ENCODE results near the gene JPH2.

Gene JPH2

DNA sequence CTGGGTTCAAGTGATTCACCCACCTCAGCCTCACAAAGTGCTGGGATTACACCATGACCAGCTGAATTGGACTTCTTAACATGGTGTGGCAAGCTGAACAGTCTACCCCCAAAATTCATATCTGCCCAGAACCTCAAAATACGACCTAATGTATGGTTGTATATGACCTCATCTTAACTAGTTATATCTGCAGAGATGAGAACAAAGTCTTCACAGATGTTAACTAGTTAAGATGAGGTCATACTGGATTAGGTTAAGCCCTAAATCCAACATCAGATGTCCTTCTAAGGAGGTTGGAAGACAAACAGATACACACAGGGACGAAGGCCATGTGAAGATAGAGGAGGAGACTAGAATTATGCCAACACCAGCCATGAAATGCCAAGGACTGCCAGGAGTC is 102.5 kb downstream of the JPH2 start:
- DNase-seq (ENCODE audit: low read depth): no peak
- H3K4me3 ChIP-seq (ENCODE audit: low read depth, low read length): no peak overlapping the region
- TF ChIP-seq POLR2A (IDR thresholded peaks at IDR 0.05; ENCODE audit: extremely low read depth, insufficient read length): no peak
- TF ChIP-seq, protein P1, sequence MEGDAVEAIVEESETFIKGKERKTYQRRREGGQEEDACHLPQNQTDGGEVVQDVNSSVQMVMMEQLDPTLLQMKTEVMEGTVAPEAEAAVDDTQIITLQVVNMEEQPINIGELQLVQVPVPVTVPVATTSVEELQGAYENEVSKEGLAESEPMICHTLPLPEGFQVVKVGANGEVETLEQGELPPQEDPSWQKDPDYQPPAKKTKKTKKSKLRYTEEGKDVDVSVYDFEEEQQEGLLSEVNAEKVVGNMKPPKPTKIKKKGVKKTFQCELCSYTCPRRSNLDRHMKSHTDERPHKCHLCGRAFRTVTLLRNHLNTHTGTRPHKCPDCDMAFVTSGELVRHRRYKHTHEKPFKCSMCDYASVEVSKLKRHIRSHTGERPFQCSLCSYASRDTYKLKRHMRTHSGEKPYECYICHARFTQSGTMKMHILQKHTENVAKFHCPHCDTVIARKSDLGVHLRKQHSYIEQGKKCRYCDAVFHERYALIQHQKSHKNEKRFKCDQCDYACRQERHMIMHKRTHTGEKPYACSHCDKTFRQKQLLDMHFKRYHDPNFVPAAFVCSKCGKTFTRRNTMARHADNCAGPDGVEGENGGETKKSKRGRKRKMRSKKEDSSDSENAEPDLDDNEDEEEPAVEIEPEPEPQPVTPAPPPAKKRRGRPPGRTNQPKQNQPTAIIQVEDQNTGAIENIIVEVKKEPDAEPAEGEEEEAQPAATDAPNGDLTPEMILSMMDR (IDR thresholded peaks at IDR 0.05; ENCODE audit: low read depth, low read length): no peak
- TF ChIP-seq, protein P2, sequence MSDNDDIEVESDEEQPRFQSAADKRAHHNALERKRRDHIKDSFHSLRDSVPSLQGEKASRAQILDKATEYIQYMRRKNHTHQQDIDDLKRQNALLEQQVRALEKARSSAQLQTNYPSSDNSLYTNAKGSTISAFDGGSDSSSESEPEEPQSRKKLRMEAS (IDR thresholded peaks at IDR 0.05; ENCODE audit: low read depth, low read length): no peak
- TF ChIP-seq MYC (IDR thresholded peaks at IDR 0.05; ENCODE audit: low read depth, low read length): no peak

DNA sequence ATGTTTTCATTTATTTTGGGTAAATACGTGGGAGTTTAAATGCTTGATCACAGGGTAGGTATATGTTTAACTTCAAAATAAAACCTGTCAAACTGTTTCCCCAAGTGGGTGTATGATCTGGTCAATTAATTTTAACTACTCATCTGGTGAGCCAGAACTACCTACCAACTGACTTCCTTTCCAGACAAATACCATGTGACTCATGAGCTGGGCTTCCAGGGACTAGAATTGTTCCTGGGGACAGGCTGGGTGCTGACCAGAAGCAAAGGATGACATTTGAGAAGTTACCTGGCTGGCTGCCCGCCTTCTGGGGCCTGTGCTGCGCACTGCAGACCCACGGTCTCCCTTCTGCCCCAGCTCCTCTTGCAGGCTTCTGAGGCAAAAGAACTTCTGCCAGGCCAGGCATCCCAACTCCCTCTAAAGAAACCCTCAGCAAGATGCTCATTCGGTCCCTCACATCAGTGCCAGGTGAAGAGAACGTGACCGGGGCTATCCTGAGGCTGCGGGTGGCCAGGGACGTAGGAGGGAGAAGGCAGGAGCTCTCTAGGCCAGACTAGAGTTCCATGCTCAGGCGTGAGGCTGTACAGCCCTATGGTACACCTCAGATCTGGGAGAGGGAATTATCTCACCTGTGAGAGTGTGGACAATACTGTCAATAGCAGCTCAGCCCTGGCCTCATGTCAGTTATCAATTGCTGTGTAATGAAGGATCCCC is 103.6 kb downstream of the JPH2 start:
- H3K4me3 ChIP-seq (ENCODE audit: low read depth, low read length): no peak overlapping the region
- DNase-seq (ENCODE audit: low read depth): no peak
- no peak for TF ChIP-seq MYC (IDR thresholded peaks at IDR 0.05; ENCODE audit: low read depth, low read length)
- TF ChIP-seq, protein P2 (IDR thresholded peaks at IDR 0.05; ENCODE audit: low read depth, low read length): no peak
- TF ChIP-seq, protein P1 (IDR thresholded peaks at IDR 0.05; ENCODE audit: low read depth, low read length): no peak

DNA sequence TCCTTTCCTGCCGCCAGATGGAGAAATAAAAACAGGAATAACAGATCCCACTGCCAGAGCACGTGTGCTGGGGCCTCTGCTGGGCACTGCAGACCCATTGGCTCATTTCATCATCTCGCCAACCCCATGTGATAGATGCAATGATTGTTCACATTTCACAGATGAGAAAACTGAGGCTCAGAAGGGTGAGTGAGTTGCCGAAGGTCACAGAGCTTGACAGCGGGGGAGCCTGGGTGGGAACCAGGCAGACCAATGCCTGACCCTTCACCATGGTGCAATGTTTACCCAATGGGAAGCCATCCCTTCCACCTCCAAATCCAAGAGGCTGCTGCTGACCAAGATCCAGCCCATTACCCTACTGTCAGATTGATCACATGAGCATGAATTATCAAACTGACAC is 105.1 kb downstream of the JPH2 start:
- DNase-seq (ENCODE audit: low read depth): no peak
- no peak overlapping the region for H3K4me3 ChIP-seq (ENCODE audit: low read depth, low read length)
- TF ChIP-seq, protein P2 (IDR thresholded peaks at IDR 0.05; ENCODE audit: low read depth, low read length): no peak
- TF ChIP-seq, protein P1 (IDR thresholded peaks at IDR 0.05; ENCODE audit: low read depth, low read length): no peak
- no peak for TF ChIP-seq MYC (IDR thresholded peaks at IDR 0.05; ENCODE audit: low read depth, low read length)
- no peak for TF ChIP-seq POLR2A (IDR thresholded peaks at IDR 0.05; ENCODE audit: extremely low read depth, insufficient read length)

DNA sequence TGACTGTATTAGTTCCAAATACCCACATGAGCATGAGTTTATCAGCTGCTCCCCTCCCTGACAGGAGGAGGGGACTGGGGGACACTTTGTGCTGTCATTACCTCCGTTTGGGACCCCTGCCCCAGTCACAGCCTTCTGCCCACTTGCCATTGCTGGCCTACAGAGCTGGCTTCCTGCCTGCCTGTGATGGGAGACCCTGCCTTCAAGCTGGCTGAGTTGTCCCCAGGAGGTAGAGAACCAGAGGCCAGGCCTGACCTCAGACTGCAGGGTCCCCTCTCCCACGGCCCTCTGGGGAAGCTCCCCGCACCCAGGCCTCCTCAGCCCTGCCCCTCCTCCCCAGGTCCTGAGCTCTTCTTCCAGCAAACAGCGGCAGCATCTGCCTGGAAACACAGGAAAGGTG is 105.5 kb downstream of the JPH2 start:
- TF ChIP-seq MYC (IDR thresholded peaks at IDR 0.05; ENCODE audit: low read depth, low read length) (no peak), POLR2A (IDR thresholded peaks at IDR 0.05; ENCODE audit: extremely low read depth, insufficient read length) (no peak)
- TF ChIP-seq, protein P1 (IDR thresholded peaks at IDR 0.05; ENCODE audit: low read depth, low read length): no peak
- TF ChIP-seq, protein P2 (IDR thresholded peaks at IDR 0.05; ENCODE audit: low read depth, low read length): no peak
- DNase-seq (ENCODE audit: low read depth): no peak
- no peak overlapping the region for H3K4me3 ChIP-seq (ENCODE audit: low read depth, low read length)

DNA sequence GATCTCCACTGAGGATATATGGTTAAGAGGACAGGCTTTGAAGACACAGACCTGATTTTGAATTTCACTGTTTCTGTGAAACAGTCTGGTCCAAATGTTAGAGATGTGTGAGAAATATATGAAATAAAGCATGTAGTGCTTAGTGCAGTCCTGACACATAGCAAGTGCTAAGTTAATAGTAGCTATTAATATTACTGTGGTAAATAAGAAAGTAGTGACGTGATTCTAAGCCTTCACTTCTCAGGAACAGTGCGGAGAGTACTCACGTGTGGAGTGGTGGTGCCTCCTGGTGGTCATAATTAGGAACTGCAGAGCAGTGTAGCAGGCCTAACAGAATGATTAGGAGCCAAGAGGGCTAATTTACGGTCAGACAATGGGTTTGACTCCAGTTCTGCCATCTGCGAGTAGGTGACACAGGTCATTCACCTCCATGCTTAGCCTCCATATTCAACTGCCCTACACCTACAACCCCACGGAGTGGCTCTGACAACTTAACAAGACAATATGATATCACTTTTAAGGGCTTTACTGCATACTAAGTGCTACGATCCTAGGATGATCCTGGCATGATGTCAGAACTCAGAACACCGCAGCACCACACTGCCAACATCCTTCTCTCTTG is 106.2 kb downstream of the JPH2 start:
- H3K4me3 ChIP-seq (ENCODE audit: low read depth, low read length): no peak overlapping the region
- TF ChIP-seq MYC (IDR thresholded peaks at IDR 0.05; ENCODE audit: low read depth, low read length): peak; percentile 67
- TF ChIP-seq, protein P1 (IDR thresholded peaks at IDR 0.05; ENCODE audit: low read depth, low read length): peak; percentile 98
- TF ChIP-seq, protein P2 (IDR thresholded peaks at IDR 0.05; ENCODE audit: low read depth, low read length): peak; percentile 80
- no peak for TF ChIP-seq POLR2A (IDR thresholded peaks at IDR 0.05; ENCODE audit: extremely low read depth, insufficient read length)
- peak; percentile 82 for DNase-seq (ENCODE audit: low read depth)
